ENCODE measurements around the gene TMEM129.
A peak's percentile ranks its signal among the peaks of the same experiment; 100 is the strongest.
"Not testable (repeated sequence)": the region's sequence is repeated elsewhere in the genome, so short reads cannot be mapped to it uniquely, and the experiment has no call there.

TMEM129 gene

DNA sequence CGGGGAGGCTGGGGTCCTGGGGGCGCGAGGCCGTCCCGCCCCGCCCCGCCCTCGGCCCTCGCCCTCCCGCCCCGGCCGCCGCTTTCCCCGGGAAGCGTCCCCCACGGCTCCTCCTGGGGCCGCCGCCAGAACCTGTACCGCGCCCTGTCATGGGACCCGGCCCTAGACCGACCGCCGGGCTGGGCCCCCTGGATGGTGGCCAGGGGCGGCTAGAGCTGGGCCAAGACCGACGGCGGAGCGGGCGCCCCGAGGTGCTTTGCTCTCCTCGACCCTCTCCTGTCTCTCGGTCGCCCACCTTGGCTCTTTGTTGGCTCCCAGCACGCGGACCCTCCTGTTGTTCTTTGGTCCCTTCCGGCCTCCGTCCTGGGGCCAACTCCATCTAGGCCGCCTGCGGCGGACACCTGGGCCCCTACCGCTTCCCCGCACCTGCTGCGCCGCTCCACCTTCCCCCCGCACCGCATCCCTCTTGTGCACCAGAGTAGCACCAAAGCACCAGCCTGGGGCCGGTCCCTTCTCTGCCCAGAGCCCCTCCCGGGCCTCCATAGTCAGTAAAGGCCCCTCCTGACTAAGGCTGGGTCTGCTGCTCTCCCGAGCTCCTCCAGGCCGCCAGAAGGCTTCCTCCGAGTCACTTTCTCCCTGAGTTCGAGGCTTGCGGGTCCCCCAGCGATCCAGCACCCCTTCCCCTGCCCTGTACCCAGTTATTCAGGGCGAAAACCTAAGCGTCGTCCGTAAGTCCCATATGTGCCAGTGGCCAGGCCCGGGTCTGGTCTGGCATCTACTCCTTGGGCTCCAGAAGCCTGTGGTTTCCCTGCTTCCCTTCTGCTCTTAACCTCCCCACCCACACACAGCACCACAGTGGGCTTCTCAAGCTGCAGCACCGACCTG, 785 bp upstream of the TMEM129 start:
- no peak for DNase-seq (ENCODE audit: low spot score)

DNA sequence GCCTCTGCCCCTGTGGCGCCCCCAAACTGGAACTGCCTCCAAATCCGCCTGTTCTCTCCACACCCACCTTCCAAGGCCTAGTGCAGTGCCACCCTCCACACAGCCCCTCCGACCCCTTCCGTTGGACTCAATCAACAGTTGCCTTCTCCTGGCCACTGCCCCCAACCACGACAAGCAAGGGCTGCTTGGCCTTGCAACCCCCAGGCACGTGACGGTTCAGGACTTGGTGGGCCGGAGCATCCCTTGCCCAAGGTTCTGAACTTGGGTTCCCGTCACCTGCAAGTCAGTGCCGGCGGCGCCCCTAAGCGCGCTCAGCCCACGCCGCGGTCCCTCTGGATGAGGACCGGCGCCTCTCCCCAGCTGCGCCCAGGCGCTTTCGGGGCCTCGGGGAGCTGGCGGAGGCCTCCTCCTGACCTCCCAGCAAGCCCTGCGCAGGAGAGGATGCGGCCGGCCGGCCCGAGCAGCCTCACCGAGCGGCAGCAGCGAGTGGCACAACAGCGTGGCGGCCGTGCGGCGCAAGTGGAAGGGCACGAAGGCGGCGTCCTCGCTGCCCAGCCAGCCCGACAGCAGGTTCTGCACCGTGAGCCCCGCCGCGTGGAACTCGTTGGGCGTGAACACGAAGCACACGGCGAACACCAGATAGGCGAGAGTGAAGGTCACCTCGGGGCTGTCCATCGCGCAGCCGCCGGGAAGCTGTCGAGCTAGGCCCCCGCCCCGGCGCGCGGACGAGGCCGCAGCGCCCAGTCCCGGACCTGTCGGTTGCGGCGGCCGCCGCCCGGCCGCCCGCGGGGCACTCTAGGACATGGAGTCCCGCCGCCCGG, 750 bp downstream of the TMEM129 start:
- no peak for DNase-seq (ENCODE audit: low spot score)

DNA sequence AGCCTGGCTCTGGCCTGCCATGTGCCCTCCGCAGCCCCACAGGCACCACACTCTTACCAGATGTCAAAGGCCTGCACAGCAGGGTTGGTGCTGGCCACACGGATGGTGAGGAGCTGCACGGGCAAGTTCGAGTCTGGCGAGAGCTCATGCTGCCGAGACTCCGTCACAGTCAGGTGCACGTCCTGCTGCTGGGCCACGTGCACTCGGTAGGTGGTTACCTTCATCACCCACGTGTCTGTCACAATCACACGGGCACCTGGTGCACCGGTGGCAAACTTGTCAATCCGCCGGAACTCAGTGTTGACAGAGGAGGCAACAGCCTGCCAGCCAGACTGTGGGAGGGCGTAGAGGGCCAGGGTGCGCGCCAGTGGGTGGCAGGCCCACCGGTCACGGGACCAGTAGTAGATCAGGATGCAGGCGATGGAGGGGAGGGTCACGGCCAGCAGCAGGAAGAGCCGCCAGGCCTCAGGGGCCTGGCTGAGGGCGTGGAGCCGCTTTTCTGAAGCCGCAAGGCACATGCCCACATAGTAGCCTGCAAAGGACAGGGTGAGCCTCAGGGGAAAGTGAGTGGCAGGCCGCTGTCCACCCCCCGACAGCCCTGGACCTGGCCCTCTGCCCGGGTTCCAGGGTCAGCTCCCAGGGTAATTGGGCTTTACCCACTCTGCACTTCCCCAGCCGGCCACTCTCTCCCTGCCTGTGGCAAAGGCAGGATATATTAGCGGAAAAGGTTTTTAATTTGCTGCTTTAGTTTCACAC, 2.9 kb downstream of the TMEM129 start:
- DNase-seq (ENCODE audit: low spot score), result no peak

DNA sequence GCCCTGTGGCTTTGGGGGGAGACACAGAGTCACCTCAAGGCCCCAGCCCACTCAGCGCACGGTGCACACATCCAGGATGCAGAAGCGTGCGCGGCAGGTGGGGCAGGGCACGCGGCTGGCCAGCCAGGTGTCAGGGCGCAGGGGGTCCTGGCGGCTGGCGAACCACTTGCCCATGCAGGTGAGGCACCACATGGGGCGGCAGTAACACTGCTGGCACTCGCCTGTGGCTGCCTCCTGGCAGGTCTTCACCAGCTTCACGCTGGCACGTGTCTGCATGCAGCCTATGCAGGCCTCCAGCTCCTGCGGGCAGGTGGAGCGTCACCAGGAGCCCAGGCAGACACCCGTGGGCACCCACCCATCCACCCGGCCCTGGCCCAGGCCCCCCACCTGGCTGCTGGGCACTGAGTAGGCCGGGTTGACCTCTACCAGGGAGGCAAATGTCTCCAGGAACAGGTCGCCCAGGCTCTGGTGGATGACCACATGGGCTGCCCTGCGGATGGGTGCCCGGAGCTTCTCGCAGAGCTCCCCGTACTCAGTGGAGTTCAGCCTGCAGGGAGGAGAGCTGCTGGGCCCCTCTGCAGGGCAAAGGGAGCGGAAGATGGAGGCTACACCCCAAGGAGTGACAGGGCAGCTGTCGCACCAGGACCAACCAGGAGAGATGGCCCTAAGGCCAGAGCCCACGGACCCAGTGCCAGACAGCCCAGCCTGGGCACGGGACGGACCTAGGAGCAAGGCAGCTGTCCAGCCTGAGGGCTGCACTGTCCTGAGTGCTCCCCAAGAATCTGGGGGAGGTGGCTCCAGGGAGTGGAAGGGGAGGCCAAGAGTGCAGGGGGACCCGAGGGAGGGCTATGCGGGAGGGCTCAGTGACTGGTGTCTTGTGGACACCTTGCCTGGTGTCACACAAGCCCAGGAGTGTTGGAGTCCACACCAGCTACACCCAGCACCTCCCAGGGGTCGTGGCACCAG, 3.7 kb downstream of the TMEM129 start:
- no peak for DNase-seq (ENCODE audit: low spot score)

DNA sequence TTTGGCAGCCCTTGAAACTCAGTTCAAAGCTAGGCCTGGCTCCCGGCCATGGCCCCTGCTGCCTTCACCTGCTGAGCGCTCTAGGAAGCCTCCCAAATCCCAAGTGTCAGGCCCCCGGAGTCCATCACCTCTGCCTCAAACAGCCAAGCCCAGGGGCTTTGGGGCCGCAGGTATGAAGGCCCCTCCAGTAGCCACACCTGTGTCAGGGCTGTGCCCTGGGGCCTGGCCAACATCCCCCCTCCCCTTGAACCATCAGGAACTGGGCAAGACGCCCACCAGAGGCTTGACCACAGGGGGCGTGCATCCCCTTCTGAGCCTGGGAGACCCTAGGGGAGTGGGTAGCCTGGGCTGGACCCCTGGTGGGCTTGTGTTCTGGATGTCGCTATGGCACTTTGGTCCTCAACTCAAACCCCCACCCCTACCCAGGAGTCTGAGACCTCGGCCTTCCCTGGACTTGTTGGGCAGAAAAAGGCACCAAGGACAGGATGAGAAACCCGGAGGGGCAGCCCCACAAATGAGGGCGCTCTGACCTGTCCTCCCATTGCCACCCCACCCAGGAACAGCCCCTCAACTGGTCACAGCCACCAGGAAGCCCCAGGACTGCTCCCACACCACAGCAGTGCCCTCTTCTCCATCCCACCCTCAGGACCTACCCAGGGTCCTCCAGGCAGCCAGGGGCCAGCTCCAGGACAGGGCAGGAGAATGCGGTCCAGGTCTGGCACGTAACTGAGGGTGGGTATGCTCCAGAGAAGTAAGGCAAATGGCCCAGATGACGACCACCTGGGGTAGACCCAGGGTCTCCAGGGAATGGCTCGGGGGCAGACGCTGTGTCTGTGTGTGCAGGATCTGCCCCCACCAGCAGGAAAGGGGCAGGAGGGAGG, 4.8 kb downstream of the TMEM129 start:
- DNase-seq (ENCODE audit: low spot score), result no peak

DNA sequence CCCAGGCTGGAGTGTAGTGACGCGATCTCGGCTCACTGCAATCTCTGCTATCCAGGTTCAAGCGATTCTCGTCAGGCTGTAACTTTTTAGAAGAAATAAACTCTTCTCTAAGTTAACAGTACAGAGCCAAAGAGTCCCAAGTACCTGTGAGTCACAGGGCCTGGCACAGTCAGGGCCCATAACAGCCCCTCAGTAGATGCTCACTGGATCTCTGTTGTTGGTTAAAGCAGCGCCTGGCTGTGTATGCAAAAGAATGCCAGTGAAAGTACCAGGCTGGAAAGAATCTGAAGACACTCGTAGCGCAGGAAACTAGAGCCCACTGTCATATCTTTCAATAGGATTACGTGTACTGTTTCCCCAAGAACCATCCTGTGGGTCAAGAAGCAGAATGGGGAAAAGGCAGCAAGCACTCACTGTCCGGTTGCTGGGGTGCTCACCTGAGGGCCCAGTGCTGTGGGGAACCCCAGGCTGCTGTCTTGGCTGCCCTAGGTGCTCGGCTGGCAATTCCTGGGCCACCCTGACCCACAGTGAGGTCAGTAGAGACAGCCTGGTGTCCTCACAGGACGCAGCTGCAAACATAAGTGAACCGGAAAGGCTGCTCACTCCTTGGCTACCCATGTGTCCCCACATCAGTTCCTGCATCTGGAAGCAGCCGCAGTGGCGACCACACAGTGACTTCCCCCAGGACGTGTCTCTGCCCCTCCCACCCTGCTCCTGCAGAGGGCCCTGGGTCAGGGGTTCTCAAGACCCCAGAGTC, 5.9 kb downstream of the TMEM129 start:
- no peak for DNase-seq (ENCODE audit: low spot score)

DNA sequence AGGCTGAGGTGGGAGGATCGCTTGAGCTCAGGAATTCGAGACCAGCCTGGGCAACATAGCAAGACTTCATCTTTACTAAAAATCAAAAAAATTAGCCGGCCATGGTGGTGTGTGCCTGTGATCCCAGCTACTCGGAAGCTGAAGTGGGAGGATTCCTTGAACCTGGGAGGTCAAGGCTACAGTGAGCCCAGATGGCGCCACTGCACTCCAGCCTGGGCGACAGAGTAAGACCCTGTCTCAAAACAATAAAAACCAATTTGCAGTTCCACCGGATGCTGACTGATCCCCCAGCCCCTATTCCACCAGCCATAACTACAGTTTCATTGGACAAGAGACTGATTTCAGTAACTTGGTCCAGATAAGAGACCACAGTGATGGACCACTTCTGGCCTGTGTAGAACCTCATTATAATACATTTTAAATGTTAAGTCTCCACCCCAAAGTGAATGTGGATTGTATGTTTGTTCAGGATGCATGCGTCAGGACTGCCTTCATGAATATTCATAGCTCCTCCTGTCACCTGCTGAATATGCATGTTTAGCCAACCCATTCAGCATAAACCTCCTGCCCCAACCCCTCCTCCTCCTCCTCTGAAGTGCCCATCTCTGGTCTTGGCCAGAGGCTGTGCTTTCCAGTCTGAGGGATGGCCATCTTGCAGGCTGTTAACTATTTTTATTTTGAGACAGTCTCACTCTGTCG, 6.7 kb downstream of the TMEM129 start:
- no peak for DNase-seq (ENCODE audit: low spot score)

DNA sequence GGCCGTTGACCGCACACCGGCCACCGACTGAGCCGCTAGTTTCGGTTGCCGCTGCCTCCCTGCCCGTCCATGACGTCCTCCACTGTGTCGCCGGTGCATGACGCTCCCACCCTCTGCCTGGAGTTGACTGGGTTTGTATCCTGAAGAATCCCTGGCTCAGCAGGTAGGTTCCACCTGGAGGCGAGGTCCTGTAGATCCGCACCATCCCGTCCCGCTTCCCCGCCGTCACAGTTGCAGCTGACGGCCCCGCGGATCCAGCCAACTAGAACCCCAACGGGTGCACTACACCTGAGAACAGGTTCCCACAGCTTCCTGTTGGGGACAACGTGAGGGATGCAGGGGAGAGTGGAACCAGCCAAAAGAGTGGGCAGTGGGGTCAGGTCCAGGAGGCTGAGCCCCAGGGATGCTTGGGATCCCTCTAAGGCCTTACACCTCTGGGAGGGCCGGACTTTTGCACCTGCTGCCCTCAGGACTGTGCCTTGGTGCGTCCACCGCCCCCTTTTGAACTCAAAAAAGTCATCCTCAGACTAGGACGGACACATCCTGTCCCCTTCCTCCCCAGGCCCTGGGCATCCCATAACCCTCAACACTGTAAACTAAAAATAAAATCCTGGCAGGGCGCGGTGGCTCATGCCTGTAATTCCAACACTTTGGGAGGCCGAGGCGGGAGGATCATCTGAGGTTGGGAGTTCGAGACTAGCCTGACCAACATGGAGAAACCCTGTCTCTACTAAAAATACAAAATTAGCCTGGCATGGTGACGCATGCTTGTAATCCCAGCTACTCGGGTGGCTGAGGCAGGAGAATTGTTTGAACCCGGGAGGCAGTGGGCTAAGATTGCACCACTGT, 7.9 kb downstream of the TMEM129 start:
- DNase-seq (ENCODE audit: low spot score), result no peak

DNA sequence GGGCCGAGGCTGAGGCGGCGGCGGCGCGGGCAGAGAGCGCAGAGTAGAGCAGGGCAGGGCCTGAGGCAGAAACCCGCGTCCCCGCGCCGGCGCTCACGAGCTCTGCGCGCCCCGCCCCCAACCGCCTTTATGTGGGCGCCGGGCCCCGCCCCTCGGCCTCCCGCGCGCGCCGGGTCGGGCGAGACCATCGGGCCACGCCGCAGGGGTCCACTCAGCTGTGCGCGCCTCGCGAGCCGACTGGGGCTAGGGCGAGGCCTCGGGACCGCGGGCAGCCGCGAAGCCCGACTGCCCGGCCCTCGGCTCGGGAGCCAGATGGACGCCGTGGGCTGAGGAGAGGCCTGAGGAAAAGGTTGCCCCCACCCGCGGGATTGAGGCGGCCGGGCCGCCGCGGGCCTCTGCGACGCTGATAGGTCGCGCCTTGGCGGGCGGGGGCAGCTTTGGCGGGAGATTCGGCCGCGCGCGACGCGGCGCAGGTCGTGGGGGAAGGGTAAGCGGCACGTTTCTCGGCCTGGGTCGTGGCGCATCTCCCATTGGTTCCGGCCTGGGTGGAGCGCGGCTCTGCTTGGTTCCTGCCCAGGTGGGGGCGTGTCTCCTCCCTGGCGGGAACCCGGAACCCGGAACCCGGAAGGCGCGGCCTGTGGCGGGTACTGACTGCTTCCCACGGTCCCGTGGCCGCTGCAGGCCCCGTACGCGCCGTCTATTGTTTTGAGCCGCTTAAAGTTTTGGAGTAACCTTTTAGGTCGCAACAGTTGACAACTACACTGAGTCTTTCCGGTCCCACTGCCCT, 8.7 kb downstream of the TMEM129 start, which contains the start of gene SLBP:
Gene SLBP, minus strand, starts transcription at position 104 of the 787 bp plus-strand sequence. CDS start 131 bp downstream, outside the sequence.
- peak; percentile 85 for DNase-seq (ENCODE audit: low spot score)

DNA sequence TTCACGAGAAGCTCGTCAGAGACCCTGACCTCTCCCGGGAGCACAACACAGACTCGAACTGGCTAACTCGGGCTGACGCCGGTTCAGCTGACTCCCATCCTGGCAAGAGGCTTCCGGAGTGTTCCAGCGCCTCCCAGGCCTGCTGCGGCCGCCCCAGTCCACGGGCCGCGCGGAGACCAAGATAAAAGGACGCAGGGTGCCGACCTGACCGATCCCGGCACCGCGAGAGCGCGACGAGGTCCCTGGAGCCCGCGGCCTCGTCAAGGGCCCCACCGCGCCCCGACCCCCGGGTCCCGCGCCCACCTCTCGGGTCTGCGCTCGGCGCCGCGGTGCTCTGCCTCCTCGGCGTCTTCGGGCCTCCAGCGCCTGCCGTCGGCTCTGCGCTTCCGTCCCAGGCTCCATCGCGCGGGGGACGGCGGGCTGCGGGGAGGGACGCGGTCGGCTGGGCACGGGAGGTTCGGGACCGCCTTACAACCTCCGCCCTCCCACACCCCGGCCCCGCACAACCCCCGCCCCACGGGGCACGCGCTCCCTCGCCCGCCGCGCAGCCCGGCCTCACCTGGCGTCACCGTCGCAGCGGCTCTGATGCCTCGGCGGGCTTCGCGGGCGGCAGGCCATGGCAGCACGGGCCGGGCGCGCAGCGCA, 9.4 kb downstream of the TMEM129 start:
- DNase-seq (ENCODE audit: low spot score), result no peak

DNA sequence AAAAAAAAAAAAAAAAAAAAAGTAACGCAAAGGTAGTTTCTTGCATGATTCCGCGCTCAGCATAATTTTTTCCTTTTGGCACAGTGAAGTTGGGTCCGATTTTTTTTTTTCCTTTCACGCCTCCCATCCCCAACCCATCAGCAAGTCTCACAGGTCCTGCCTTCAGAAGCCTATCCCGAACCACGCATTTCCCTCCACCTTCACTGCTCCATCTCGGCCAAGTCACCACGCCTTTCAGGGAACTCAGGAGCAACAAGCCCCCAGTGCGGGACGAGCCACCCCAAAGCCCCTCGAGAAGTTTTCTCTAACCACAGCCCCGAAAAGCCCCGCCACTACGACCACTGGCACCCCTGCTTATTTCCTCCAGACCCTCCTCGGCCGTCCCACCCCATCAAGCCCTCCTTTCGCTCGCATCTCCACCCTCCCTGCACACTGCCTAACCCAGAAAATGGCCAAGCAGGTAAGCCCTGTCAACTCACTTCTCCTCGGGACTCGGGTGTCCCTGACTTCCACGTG, 10.0 kb downstream of the TMEM129 start:
- no peak for DNase-seq (ENCODE audit: low spot score)

DNA sequence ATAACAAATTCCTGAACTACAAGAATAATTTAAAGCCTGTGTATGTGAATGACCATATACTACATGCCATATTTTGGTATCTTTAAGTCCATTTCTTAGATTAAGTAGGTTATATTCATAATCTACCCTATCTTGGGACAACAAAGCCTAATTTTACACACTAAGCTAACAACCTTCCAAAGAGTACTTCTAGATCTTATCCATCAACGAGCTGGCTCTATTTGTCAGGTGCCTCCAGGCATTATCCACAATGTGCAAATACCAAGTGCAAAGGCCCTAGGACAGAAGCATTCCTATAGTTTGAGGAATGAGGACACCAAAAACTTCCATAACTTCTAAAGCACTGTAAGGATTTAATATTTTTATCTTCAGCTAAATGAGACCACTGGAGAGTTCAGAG, 12.5 kb downstream of the TMEM129 start:
- DNase-seq (ENCODE audit: low spot score), result no peak

DNA sequence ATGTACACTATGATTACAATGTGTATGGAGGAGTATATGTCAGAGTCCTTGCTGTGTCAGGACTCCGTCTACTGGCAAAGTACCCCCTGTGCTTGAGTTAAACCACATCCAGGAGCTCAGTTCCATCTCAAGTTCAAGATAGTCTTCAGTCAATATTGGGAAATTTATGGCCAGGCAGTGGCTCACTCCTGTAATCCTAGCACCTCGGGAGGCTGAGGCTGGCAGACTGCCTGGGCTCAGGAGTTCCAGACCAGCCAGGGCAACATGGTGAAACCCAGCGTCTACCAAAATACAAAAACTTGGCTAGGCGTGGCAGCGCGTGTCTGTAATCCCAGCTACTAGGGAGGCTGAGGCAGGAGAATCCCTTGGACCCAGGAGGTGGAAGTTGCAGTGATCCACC, 14.8 kb downstream of the TMEM129 start:
- DNase-seq (ENCODE audit: low spot score), result no peak

DNA sequence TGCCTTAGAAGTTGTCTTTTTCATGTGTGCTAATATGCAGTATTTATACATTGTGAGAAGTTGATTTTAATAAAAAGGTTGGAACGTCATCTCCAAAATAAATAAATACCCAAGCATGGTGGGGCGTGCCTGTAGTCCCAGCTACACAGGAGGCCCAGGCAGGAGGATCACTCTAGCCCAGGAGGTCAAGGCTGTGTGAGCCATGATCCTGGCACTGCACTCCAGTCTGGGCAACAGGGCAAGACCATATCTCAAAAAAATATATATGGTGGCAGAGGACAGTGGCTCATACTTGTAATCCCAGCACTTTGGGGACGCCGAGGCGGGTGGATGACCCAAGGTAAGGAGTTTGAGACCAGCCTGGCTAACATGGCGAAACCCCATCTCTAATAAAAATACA, 15.4 kb downstream of the TMEM129 start:
- DNase-seq (ENCODE audit: low spot score), result no peak

DNA sequence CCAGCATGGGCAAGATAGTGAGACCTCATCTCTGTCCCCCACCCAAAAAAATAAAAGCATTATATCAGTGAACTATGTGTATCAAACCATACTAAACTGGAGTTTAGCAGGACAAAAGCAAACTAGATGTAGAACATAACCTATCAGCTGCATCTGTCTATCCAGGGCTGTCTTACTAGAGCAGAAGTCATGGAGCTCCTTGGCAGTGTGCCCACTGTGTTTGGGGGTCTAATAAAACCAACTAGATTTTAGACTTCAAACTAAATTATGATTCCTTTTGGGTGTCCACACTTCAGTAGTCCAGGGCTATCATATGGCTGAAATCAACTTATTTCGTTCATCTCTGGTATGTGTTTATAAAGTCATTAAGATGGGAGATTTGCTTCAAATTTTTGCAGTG, 17.3 kb downstream of the TMEM129 start:
- DNase-seq (ENCODE audit: low spot score), result no peak

DNA sequence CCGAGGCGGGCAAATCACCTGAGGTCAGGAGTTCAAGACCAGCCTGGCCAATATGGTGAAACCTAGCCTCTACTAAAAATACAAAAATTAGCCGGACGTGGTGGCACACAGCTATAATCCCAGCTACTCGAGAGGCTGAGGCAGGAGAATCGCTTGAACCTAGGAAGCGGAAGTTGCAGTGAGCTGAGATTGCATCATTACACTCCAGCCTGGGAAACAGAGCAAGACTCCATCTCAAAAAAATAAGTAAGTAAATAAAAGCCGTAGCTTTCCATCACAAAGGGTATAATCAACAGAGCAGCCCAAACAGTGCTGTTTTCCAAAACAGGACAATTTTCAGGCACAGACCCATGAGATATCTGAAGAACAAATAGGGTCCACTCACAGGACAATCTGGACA, 19.5 kb downstream of the TMEM129 start:
- DNase-seq (ENCODE audit: low spot score), result not testable (repeated sequence)

All from putamen (tissue), 1 donor.